ENCODE results near the gene TMEM168.

The TMEM168 gene

GRCh38 chr7:112715525-112715924 is 74.7 kb downstream of the TMEM168 start:
- no peak for DNase-seq

- no peak for DNase-seq
Observed at GRCh38 chr7:112714917-112715316, 75.3 kb downstream of the TMEM168 start.
